ENCODE measurements around the gene ZSWIM5. TPM values are rescaled to one million over a fixed set of nuclear protein-coding genes. Genes with fewer than 3 reads are reported as not detected.

The ZSWIM5 gene
- total RNA-seq, 1 experiment from 2014 or later = 1.4 TPM

GRCh38 chr1:45037456-45037855 lies 168.9 kb downstream of the ZSWIM5 start:
- H3K9me2 ChIP-seq (replicated peaks; ENCODE audit: low read length) = no peaks in the 10 kb centered on the region
- intact Hi-C loops (cut with micrococcal nuclease) = no loop called here
- ChIA-PET POLR2A (ENCODE audit: unreplicated experiment) (no interaction called here), CTCF (no interaction called here)
- H3K4me1 ChIP-seq (ENCODE audit: insufficient read depth, low read length) = no peaks in the 10 kb centered on the region
- H3K36me3 ChIP-seq (ENCODE audit: low read depth, low read length) = no peaks in the 10 kb centered on the region
- H2AFZ ChIP-seq (ENCODE audit: low read length) = no peak overlapping the region
- TF ChIP-seq EZH2 (IDR thresholded peaks at IDR 0.05; ENCODE audit: low read length, unreplicated experiment) (no peak), EZH2phosphoT487 (IDR thresholded peaks at IDR 0.05; ENCODE audit: borderline replicate concordance, low read length) (no peak), CTCF (conservative IDR thresholded peaks at IDR 0.05; ENCODE audit: low read depth, low read length) (no peak)
- no peaks in the 10 kb centered on the region for H4K20me1 ChIP-seq (ENCODE audit: low read length)
- 0 out of 2 replicates have a peak, but pooled peaks have one; percentile 20 for ATAC-seq
- H3F3A ChIP-seq (ENCODE audit: low read length, unreplicated experiment) = no peaks in the 10 kb centered on the region
- H3K27ac ChIP-seq (ENCODE audit: low read length) = no peak overlapping the region
- H3K79me2 ChIP-seq (ENCODE audit: low read length) = no peaks in the 10 kb centered on the region
- BruUV-seq (replicated peaks) = no TSS peak
- no peaks in the 10 kb centered on the region for H3K27me3 ChIP-seq (ENCODE audit: low read length)
- no peak overlapping the region for H3K4me2 ChIP-seq (ENCODE audit: low read length)
- H3K9me3 ChIP-seq (ENCODE audit: low read length) = no peaks in the 10 kb centered on the region
- DNase-seq = peak; percentile 28
- no peak overlapping the region for H3K4me3 ChIP-seq (ENCODE audit: low read length)
- no peak overlapping the region for H3K9ac ChIP-seq (ENCODE audit: low read length)

GRCh38 chr1:45035631-45036301 lies 170.6 kb downstream of the ZSWIM5 start:
- Histone ChIP-seq H3K79me2 (ENCODE audit: low read length) (no peaks in the 10 kb centered on the region), H3K27me3 (ENCODE audit: low read length) (no peaks in the 10 kb centered on the region), H3K4me1 (ENCODE audit: insufficient read depth, low read length) (no peaks in the 10 kb centered on the region), H3K27ac (ENCODE audit: low read length) (no peak overlapping the region), H3K9me3 (ENCODE audit: low read length) (no peaks in the 10 kb centered on the region), H3K4me2 (ENCODE audit: low read length) (no peak overlapping the region), H3K36me3 (ENCODE audit: low read depth, low read length) (no peaks in the 10 kb centered on the region), H2AFZ (ENCODE audit: low read length) (no peak overlapping the region), H3K4me3 (ENCODE audit: low read length) (no peak overlapping the region), H4K20me1 (ENCODE audit: low read length) (no peaks in the 10 kb centered on the region), H3K9ac (ENCODE audit: low read length) (no peak overlapping the region), H3F3A (ENCODE audit: low read length, unreplicated experiment) (no peaks in the 10 kb centered on the region), H3K9me2 (replicated peaks; ENCODE audit: low read length) (no peaks in the 10 kb centered on the region)
- POLR2A ChIA-PET (ENCODE audit: unreplicated experiment) = no interaction called here
- intact Hi-C loops (cut with micrococcal nuclease) = no loop called here
- TF ChIP-seq EZH2phosphoT487 (IDR thresholded peaks at IDR 0.05; ENCODE audit: borderline replicate concordance, low read length) = no peak
- TF ChIP-seq CTCF (conservative IDR thresholded peaks at IDR 0.05; ENCODE audit: low read depth, low read length) = no peak
- TF ChIP-seq EZH2 (IDR thresholded peaks at IDR 0.05; ENCODE audit: low read length, unreplicated experiment) = no peak
- no peak for DNase-seq
- ATAC-seq = no peak
- BruUV-seq (replicated peaks) = no TSS peak
- CTCF ChIA-PET = no interaction called here

GRCh38 chr1:45033356-45033755 lies 173.0 kb downstream of the ZSWIM5 start:
- H4K20me1 ChIP-seq (ENCODE audit: low read length) = no peaks in the 10 kb centered on the region
- ATAC-seq = no peak
- intact Hi-C loops (cut with micrococcal nuclease) = no loop called here
- no peaks in the 10 kb centered on the region for H3K9me3 ChIP-seq (ENCODE audit: low read length)
- ChIA-PET CTCF (no interaction called here), POLR2A (ENCODE audit: unreplicated experiment) (interaction anchor here (0.5 to 0.6 kb wide), 2 partner anchors 23 to 270 kb away, joined by 6 to 15 read pairs; no protein-coding TSS in a partner anchor)
- H3K79me2 ChIP-seq (ENCODE audit: low read length) = no peaks in the 10 kb centered on the region
- H3K4me1 ChIP-seq (ENCODE audit: insufficient read depth, low read length) = no peaks in the 10 kb centered on the region
- TF ChIP-seq EZH2phosphoT487 (IDR thresholded peaks at IDR 0.05; ENCODE audit: borderline replicate concordance, low read length) (no peak), EZH2 (IDR thresholded peaks at IDR 0.05; ENCODE audit: low read length, unreplicated experiment) (no peak), CTCF (conservative IDR thresholded peaks at IDR 0.05; ENCODE audit: low read depth, low read length) (no peak)
- no peak overlapping the region for H3K4me2 ChIP-seq (ENCODE audit: low read length)
- H3F3A ChIP-seq (ENCODE audit: low read length, unreplicated experiment) = no peaks in the 10 kb centered on the region
- H3K4me3 ChIP-seq (ENCODE audit: low read length) = no peak overlapping the region
- H2AFZ ChIP-seq (ENCODE audit: low read length) = no peak overlapping the region
- no peak for DNase-seq
- H3K36me3 ChIP-seq (ENCODE audit: low read depth, low read length) = no peaks in the 10 kb centered on the region
- H3K27ac ChIP-seq (ENCODE audit: low read length) = no peak overlapping the region
- H3K9ac ChIP-seq (ENCODE audit: low read length) = no peak overlapping the region
- no TSS peak for BruUV-seq (replicated peaks)
- no peaks in the 10 kb centered on the region for H3K27me3 ChIP-seq (ENCODE audit: low read length)
- no peaks in the 10 kb centered on the region for H3K9me2 ChIP-seq (replicated peaks; ENCODE audit: low read length)

All from PC-3 (cell line).